Tibial nerve (tissue), 4 donors: ENCODE data around the gene SNX21. TPM values are rescaled to one million over a fixed set of nuclear protein-coding genes. Genes with fewer than 3 reads are reported as not detected.
A peak's percentile ranks its signal among the peaks of the same experiment; 100 is the strongest.

Experiments used
- DNase-seq, 2 donors: peaks; one replicate each; pipeline ENCODE4 v3.0.0-alpha.2; 2019; ENCODE audit warnings: low spot score in 2 of 2
- H3K27ac ChIP-seq, 4 donors: fragments of 200-600 bp; sonication (generic) in 3 of 4; one replicate each; pipeline ENCODE4 v1.5.1; 2017 to 2019; ENCODE audit warnings: mild to moderate bottlenecking in 1 of 4
- H3K27me3 ChIP-seq, 2 donors: fragments of 200-600 bp; sonication (generic) in 1 of 2; one replicate each; pipeline versions ENCODE4 v1.5.1 to v1.6.0; 2017 to 2019
- H3K36me3 ChIP-seq, 3 donors: fragments of 200-600 bp; sonication (generic); one replicate each; pipeline ENCODE4 v1.5.1; 2018 to 2019
- H3K4me1 ChIP-seq, 4 donors: fragments of 200-600 bp; sonication (generic) in 3 of 4; one replicate each; pipeline ENCODE4 v1.5.1; 2017 to 2019
- H3K4me3 ChIP-seq, 4 donors: fragments of 200-600 bp; sonication (generic) in 3 of 4; one replicate each; pipeline ENCODE4 v1.5.1; 2017 to 2019; ENCODE audit warnings: mild to moderate bottlenecking in 1 of 4, moderate library complexity in 1 of 4
- H3K9me3 ChIP-seq, 4 donors: fragments of 200-600 bp; sonication (generic) in 3 of 4; one replicate each; pipeline ENCODE4 v1.5.1; 2017 to 2019
- EP300 ChIP-seq, 2 donors: sonication (generic); formaldehyde crosslinking; IDR thresholded peaks; one replicate each; pipeline ENCODE4 v1.6.1; 2017; ENCODE audit warnings: antibody characterized with exemption in 2 of 2, mild to moderate bottlenecking in 1 of 2
- POLR2A ChIP-seq, 2 donors: fragments of 450-650 bp; IDR thresholded peaks; one replicate each; pipeline ENCODE4 v1.6.1; 2017; ENCODE audit warnings: antibody characterized with exemption in 2 of 2, mild to moderate bottlenecking in 2 of 2, moderate library complexity in 2 of 2
- WGBS, 2 donors: methylation state at CpG; one replicate each; pipeline ENCODE4 v1.1.5; 2018; 5-methylcytosine and 5-hydroxymethylcytosine counted together
- total RNA-seq, 4 donors: library from RNA; depleted of rRNA; stranded (reverse); fragments of >200 nt; gene quantifications; one replicate each; pipeline ENCODE4 v1.1.0, GENCODE V29; 2016
- TF ChIP-seq, protein P1 (sequence below), 5 experiments: fragments of 200-600 bp in 3 of 5; fragments of 450-650 bp in 2 of 5; sonication (generic) in 3 of 5; IDR thresholded peaks; one replicate each; pipeline ENCODE4 v1.5.1; 2016 to 2019; ENCODE audit warnings: antibody characterized with exemption in 5 of 5, mild to moderate bottlenecking in 3 of 5, moderate library complexity in 2 of 5

SNX21 gene
- total RNA-seq, 4 donors from 2014 or later = 177 to 389 (median 240) TPM

DNA sequence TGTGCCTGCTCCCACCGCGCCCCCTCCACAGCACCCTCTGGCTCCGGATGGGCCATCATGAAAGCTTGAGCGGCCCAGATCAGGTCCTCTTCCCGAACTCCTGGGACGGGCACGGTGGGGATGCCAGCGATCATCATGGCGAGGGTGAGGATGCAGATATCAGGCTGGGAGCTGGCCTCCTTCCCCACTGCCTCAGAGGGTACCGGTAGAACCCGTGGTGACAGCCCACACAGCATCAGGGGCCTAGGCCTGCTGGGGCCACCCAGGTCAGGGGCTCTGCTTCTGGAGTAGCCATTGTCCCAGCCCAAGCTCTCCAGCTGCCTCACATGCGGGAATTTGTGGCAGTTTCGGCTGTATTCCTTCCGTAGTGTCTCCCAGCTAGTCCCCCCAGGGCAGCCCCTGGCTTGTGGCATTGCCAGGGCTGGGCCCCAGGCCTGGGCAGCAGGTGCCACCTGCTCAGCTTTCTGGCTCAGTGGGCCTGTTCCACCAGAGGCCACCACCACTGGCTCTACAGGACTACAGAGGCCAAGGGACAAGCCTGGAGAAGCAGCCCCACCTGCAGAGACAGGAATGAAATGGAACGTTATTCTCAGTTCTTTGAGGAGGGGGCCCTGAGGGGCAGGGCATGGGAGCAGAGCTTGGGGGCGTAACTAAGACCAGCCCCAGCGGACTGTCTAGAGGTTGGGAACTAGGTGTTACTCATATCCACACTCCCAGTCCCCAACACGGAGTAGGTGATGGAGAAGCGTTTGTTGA, 53.2 kb downstream of the SNX21 start:
- Histone ChIP-seq H3K4me3 (no peak overlapping the region), H3K27me3 (no peaks in the 10 kb centered on the region), H3K4me1 (peaks cover 0 to 56% (median 17%) of the 10 kb centered on the region in 4 donors), H3K36me3 (peaks cover 0 to 62% (median 3%) of the 10 kb centered on the region in 3 donors), H3K27ac (no peak overlapping the region), H3K9me3 (no peaks in the 10 kb centered on the region)
- no peak for TF ChIP-seq EP300 (IDR thresholded peaks at IDR 0.05)
- TF ChIP-seq, protein P1, sequence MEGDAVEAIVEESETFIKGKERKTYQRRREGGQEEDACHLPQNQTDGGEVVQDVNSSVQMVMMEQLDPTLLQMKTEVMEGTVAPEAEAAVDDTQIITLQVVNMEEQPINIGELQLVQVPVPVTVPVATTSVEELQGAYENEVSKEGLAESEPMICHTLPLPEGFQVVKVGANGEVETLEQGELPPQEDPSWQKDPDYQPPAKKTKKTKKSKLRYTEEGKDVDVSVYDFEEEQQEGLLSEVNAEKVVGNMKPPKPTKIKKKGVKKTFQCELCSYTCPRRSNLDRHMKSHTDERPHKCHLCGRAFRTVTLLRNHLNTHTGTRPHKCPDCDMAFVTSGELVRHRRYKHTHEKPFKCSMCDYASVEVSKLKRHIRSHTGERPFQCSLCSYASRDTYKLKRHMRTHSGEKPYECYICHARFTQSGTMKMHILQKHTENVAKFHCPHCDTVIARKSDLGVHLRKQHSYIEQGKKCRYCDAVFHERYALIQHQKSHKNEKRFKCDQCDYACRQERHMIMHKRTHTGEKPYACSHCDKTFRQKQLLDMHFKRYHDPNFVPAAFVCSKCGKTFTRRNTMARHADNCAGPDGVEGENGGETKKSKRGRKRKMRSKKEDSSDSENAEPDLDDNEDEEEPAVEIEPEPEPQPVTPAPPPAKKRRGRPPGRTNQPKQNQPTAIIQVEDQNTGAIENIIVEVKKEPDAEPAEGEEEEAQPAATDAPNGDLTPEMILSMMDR (IDR thresholded peaks at IDR 0.05) = no peak
- no peak for TF ChIP-seq POLR2A (IDR thresholded peaks at IDR 0.05)
- DNase-seq = no peak
- WGBS, 2 donors = 80 to 93% methylated on average over 12 to 18 of the region's 19 CpGs

DNA sequence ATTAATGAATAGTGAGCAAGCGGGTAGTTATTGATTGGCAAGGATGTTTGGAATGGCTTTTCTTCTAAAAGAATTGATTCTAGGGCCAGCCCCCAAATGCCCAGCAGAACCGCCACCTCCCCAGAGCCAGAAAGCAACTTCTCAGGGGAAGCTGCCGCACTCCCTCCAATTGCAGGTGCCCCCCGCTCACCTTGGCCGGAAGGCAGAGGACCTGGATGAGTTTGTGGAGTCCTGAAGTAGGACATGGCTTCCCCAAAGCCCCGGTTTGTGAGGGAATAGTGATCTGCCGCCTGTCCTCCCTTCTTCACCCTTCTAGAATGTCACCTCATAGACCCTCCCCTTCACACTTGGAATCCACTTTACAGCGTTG, 53.7 kb downstream of the SNX21 start, which contains the start of gene SPATA25:
Gene SPATA25, minus strand, starts transcription at position 277 of the 370 bp plus-strand sequence. Its CDS starts 32 bp downstream, at position 245.
- peaks cover 0 to 56% (median 20%) of the 10 kb centered on the region in 4 donors for H3K4me1 ChIP-seq
- no peaks in the 10 kb centered on the region for H3K27me3 ChIP-seq
- TF ChIP-seq EP300 (IDR thresholded peaks at IDR 0.05) (no peak), POLR2A (IDR thresholded peaks at IDR 0.05) (no peak)
- TF ChIP-seq, protein P1 (IDR thresholded peaks at IDR 0.05) = no peak
- no peaks in the 10 kb centered on the region for H3K9me3 ChIP-seq
- H3K27ac ChIP-seq = no peak within 1 kb of the TSS
- no peak within 1 kb of the TSS for H3K4me3 ChIP-seq
- H3K36me3 ChIP-seq = peaks cover 0 to 63% (median 3%) of the 10 kb centered on the region in 3 donors
- no peak for DNase-seq
- 90 to 93% methylated on average over 8 of the region's 8 CpGs for WGBS, 2 donors

DNA sequence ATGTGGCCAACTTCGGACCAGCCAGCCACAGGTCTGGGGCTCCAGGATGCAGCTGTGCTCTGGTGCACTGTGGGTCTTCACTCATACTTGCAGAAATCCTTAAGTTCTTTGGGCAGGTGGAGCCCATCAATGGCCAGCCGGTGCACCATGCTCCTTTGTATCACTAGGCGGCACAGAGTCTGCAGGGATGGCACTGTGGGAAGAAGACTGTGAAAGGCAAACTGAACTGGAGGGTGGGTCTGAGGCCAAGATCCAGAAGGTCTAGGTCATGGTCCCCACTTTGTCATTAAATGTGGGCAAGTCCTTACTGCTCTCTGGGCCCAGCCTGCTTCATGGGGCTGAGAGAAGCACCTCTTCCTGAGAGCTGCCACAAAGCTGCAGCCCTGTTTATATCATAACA, 55.1 kb downstream of the SNX21 start:
- Histone ChIP-seq H3K4me3 (no peak overlapping the region), H3K36me3 (peaks cover 0 to 63% (median 3%) of the 10 kb centered on the region in 3 donors), H3K9me3 (no peaks in the 10 kb centered on the region), H3K27me3 (no peaks in the 10 kb centered on the region), H3K27ac (no peak overlapping the region), H3K4me1 (peaks cover 0 to 51% (median 24%) of the 10 kb centered on the region in 4 donors)
- TF ChIP-seq EP300 (IDR thresholded peaks at IDR 0.05) (no peak), POLR2A (IDR thresholded peaks at IDR 0.05) (no peak)
- TF ChIP-seq, protein P1 (IDR thresholded peaks at IDR 0.05) = no peak
- no peak for DNase-seq
- 83 to 93% methylated on average over 2 to 3 of the region's 3 CpGs for WGBS, 2 donors

DNA sequence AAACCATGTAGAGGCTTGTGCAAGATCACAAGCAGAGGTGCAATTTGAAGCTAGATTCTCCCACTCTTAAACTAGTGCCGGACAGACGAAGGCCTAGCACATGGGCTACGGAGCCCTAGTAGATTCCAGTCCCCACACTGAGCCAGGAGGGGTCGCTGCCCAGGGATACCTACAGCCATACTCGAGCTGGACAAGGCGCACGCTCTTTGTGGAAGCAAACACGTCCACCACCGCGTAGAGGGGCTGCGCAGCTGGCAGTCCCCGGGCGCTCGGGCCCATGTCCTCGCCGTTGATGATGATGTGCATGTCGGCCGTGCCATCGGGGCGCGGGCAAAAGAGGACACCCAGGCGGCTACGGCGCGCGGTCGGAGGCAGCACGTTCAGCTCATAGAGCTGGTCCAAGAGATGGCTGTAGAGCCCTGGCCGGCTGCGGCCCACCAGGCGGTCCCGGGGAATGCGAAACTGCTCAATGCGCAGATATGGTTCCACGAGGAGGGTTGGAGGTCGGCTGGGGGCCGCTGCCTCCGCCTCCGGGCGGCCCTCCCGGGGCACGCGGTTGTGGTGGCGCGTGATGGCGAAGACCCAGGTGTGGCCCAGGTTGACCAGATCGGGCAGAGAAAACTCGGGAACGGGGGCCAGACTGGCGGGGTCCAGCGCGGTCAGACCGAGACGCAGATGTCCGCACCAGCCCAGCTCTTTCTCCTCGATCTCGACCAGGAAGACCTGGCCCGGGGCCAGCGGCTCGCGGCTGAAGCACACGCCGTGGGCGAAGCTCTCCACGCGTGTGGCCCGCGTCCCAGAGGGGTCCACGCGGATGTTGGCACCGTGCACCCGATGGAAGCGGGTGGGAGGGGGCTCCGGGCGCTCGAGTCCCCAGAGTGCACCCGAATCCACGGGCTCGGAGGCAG, 56.7 kb downstream of the SNX21 start:
- DNase-seq = peak; percentile 74 to 92
- Histone ChIP-seq H3K4me3 (peak overlapping the region; percentile 60 to 85 (median 66)), H3K9me3 (no peaks in the 10 kb centered on the region), H3K4me1 (peaks cover 0 to 38% (median 20%) of the 10 kb centered on the region in 4 donors), H3K27ac (peak overlapping the region; percentile 47 to 86 (median 84)), H3K36me3 (peaks cover 0 to 64% (median 16%) of the 10 kb centered on the region in 3 donors), H3K27me3 (no peaks in the 10 kb centered on the region)
- TF ChIP-seq, protein P1 (IDR thresholded peaks at IDR 0.05) = peak; percentile 40 to 81 (median 62)
- TF ChIP-seq POLR2A (IDR thresholded peaks at IDR 0.05) (no peak), EP300 (IDR thresholded peaks at IDR 0.05) (peak in 1 of 2 donors; percentile 57)
- WGBS, 2 donors = 0 to 1% methylated on average over 36 to 58 of the region's 79 CpGs
